Caco-2 (cell line): ENCODE measurements around the gene CFAP119. TPM values are rescaled to one million over a fixed set of nuclear protein-coding genes. Genes with fewer than 3 reads are reported as not detected.

Source experiments
- BruUV-seq: library from RNA; stranded (reverse); fragments of 400-500 nt; replicated peaks from 2 replicates; lab custom pipeline; 2021; lab: Mats Ljungman, UMichigan
- CTCF ChIA-PET: fragments of 300-600 bp; sonication (Branson Sonifier 250); formaldehyde crosslinking; loops from one replicate; lab custom pipeline; 2022; ENCODE audit warnings: antibody characterized with exemption; lab: Charles Lee
- POLR2A ChIA-PET: fragments of 300-600 bp; sonication (Branson Sonifier 250); formaldehyde crosslinking; loops from one replicate; lab custom pipeline; 2022; ENCODE audit warnings: antibody characterized with exemption; lab: Charles Lee
- DNase-seq, 2 experiments: peaks; one replicate each; pipeline versions ENCODE4 v3.0.0 to v3.0.0-alpha.2; 2020 to 2022
- H3K27me3 ChIP-seq: replicated peaks from 2 replicates; pipeline ENCODE4 v1.6.0; 2011; ENCODE audit warnings: low read length; ENCODE audit not compliant: control insufficient read depth, insufficient read depth
- H3K36me3 ChIP-seq: 2 replicates; pipeline ENCODE4 v1.5.1; 2011; ENCODE audit warnings: low read length; ENCODE audit not compliant: control insufficient read depth, insufficient read depth
- H3K4me1 ChIP-seq: fragments of 250-450 bp; sonication (Bioruptor Pico); 2 replicates; pipeline ENCODE4 v1.5.1; 2020; ENCODE audit warnings: mild to moderate bottlenecking
- H3K4me3 ChIP-seq: 2 replicates; pipeline ENCODE4 v1.5.1; 2011; ENCODE audit warnings: low read depth, mild to moderate bottlenecking, control low read depth, low read length
- H3K9me3 ChIP-seq: fragments of 250-450 bp; sonication (Bioruptor Pico); 2 replicates; pipeline ENCODE4 v1.5.1; 2020; ENCODE audit warnings: mild to moderate bottlenecking, moderate library complexity
- H3K27ac Mint-ChIP-seq: one replicate; pipeline ENCODE4 v1.8.0; 2022; ENCODE audit warnings: mixed read lengths; ENCODE audit not compliant: unreplicated experiment
- H3K27me3 Mint-ChIP-seq: one replicate; pipeline ENCODE4 v1.8.0; 2022; ENCODE audit warnings: mixed read lengths; ENCODE audit not compliant: insufficient read depth, unreplicated experiment
- H3K36me3 Mint-ChIP-seq: one replicate; pipeline ENCODE4 v1.8.0; 2022; ENCODE audit warnings: mild to moderate bottlenecking, mixed read lengths; ENCODE audit not compliant: insufficient read depth, unreplicated experiment
- H3K4me1 Mint-ChIP-seq: one replicate; pipeline ENCODE4 v1.8.0; 2022; ENCODE audit warnings: low read depth, mixed read lengths; ENCODE audit not compliant: unreplicated experiment
- H3K4me3 Mint-ChIP-seq: one replicate; pipeline ENCODE4 v1.8.0; 2022; ENCODE audit warnings: mild to moderate bottlenecking, moderate library complexity, mixed read lengths; ENCODE audit not compliant: unreplicated experiment
- H3K9me3 Mint-ChIP-seq: one replicate; pipeline ENCODE4 v1.8.0; 2022; ENCODE audit warnings: mixed read lengths; ENCODE audit not compliant: unreplicated experiment
- intact Hi-C: fragments of 100-400 bp; cut with micrococcal nuclease; formaldehyde crosslinking; loops from one replicate; pipeline ENCODE4 v1.10.0; 2022; ENCODE audit not compliant: unreplicated experiment
- total RNA-seq: library from RNA; stranded (reverse); gene quantifications from 2 replicates; pipeline ENCODE4 v1.2.3, GENCODE V29; 2022
- TF ChIP-seq, protein P1 (sequence below), 2 experiments: fragments of 200-600 bp in 1 of 2; IDR thresholded peaks; 1 replicate in 1 of 2; 2 replicates in 1 of 2; pipeline versions ENCODE4 v1.5.1 to v1.8.0; 2011 to 2022; ENCODE audit warnings: antibody characterized with exemption in 1 of 2, control low read depth in 1 of 2, inconsistent platforms in 1 of 2, low read depth in 1 of 2, low read length in 1 of 2, mild to moderate bottlenecking in 1 of 2, moderate library complexity in 1 of 2; ENCODE audit not compliant: insufficient read depth in 1 of 2, severe bottlenecking in 1 of 2, unreplicated experiment in 1 of 2

The CFAP119 gene
- total RNA-seq, 1 experiment from 2014 or later, result 4.0 TPM

DNA sequence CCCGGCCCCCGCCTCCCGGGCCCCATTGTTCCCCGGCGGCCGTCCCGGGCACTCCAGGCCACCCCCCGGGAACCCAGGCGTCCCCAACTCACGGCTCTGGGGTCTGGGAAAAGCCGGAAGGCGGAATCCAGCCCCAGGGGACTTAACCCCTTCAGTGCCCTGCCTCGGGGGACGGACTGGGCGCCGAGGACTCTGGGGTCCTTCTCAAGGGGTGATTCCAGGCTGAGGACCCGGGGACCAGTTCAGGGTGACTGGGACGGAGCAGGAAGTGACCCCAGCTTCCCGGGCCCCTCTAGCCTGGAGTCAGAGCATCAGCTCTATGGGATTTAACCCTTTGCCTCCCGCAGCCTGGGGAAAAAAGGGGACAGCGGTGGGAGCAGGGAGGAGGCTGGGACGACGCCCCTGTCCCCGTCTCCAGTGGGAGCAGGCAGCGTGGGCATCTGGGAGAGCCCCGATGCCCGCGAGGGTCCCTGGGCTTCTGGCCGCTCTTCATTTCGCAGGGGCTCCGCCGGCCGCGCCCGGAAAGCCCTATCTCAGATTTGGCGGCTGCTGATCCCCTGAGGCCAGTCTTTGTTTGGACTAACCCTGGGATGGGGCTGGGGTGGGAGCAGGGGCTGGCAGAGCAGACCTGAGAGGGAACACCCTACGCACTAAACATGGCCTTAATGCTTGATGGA lies 25.2 kb upstream of the CFAP119 start, which contains the start of gene ZNF629:
TSS of gene ZNF629 (minus strand) at position 270 of the 677 bp plus-strand sequence. CDS start 2,723 bp downstream, outside the sequence.
- DNase-seq, result peak; percentile 79 to 82
- H3K36me3 Mint-ChIP-seq, result peaks cover 7% of the 10 kb centered on the region
- H3K4me3 ChIP-seq, result peak within 1 kb of the TSS; percentile 72
- TF ChIP-seq, protein P1, sequence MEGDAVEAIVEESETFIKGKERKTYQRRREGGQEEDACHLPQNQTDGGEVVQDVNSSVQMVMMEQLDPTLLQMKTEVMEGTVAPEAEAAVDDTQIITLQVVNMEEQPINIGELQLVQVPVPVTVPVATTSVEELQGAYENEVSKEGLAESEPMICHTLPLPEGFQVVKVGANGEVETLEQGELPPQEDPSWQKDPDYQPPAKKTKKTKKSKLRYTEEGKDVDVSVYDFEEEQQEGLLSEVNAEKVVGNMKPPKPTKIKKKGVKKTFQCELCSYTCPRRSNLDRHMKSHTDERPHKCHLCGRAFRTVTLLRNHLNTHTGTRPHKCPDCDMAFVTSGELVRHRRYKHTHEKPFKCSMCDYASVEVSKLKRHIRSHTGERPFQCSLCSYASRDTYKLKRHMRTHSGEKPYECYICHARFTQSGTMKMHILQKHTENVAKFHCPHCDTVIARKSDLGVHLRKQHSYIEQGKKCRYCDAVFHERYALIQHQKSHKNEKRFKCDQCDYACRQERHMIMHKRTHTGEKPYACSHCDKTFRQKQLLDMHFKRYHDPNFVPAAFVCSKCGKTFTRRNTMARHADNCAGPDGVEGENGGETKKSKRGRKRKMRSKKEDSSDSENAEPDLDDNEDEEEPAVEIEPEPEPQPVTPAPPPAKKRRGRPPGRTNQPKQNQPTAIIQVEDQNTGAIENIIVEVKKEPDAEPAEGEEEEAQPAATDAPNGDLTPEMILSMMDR (IDR thresholded peaks at IDR 0.05; ENCODE audit: insufficient read depth in 1 of 2, low read depth in 1 of 2, low read length in 1 of 2, severe bottlenecking in 1 of 2, unreplicated experiment in 1 of 2), result no peak
- peak within 1 kb of the TSS; percentile 93 for H3K4me3 Mint-ChIP-seq
- peaks cover 1% of the 10 kb centered on the region; the same call in 1 of the 2 replicates for H3K36me3 ChIP-seq
- H3K27ac Mint-ChIP-seq, result peak within 1 kb of the TSS; percentile 91
- POLR2A ChIA-PET, result interaction anchor here (0.6 to 1.6 kb wide), 5 partner anchors 9 to 88 kb away, joined by 3 to 16 read pairs (median 4); no protein-coding TSS in a partner anchor
- H3K9me3 ChIP-seq, result no peaks in the 10 kb centered on the region
- H3K4me1 Mint-ChIP-seq, result no peaks in the 10 kb centered on the region
- CTCF ChIA-PET, result interaction anchor here (0.9 to 1.5 kb wide), 4 partner anchors 12 to 52 kb away, joined by 3 to 13 read pairs (median 4); no protein-coding TSS in a partner anchor
- intact Hi-C loops, result loop anchor here (1.0 to 2.0 kb wide), 4 partner anchors 18 to 88 kb away; no protein-coding TSS in a partner anchor
- no peaks in the 10 kb centered on the region for H3K27me3 Mint-ChIP-seq
- H3K9me3 Mint-ChIP-seq, result no peaks in the 10 kb centered on the region
- H3K4me1 ChIP-seq, result peaks cover 14% of the 10 kb centered on the region; the same call in 1 of the 2 replicates
- no peaks in the 10 kb centered on the region for H3K27me3 ChIP-seq
- BruUV-seq, result no TSS peak

- CTCF ChIA-PET, result interaction anchor here (0.9 to 1.5 kb wide), 4 partner anchors 11 to 53 kb away, joined by 3 to 13 read pairs (median 4); no protein-coding TSS in a partner anchor
- no peaks in the 10 kb centered on the region for H3K4me1 Mint-ChIP-seq
- peak overlapping the region; percentile 72 for H3K4me3 ChIP-seq
- H3K36me3 Mint-ChIP-seq, result peaks cover 13% of the 10 kb centered on the region
- no peaks in the 10 kb centered on the region for H3K9me3 Mint-ChIP-seq
- peak overlapping the region; percentile 93 for H3K4me3 Mint-ChIP-seq
- no peaks in the 10 kb centered on the region for H3K27me3 Mint-ChIP-seq
- intact Hi-C loops, result loop anchor here (2.0 kb wide), 1 partner anchor 52 kb away; no protein-coding TSS in a partner anchor
- peaks cover 1% of the 10 kb centered on the region; the same call in 1 of the 2 replicates for H3K36me3 ChIP-seq
- POLR2A ChIA-PET, result interaction anchor here (0.6 to 1.6 kb wide), 5 partner anchors 8 to 89 kb away, joined by 3 to 16 read pairs (median 4); no protein-coding TSS in a partner anchor
- peak overlapping the region; percentile 91 for H3K27ac Mint-ChIP-seq
- BruUV-seq, result no TSS peak
- no peaks in the 10 kb centered on the region for H3K9me3 ChIP-seq
- DNase-seq, result peak; percentile 63 to 64
- no peaks in the 10 kb centered on the region for H3K27me3 ChIP-seq
- H3K4me1 ChIP-seq, result peaks cover 14% of the 10 kb centered on the region; the same call in 1 of the 2 replicates
- TF ChIP-seq, protein P1 (IDR thresholded peaks at IDR 0.05; ENCODE audit: insufficient read depth in 1 of 2, low read depth in 1 of 2, low read length in 1 of 2, severe bottlenecking in 1 of 2, unreplicated experiment in 1 of 2), result no peak
Observed at GRCh38 chr16:30786115-30786935, 24.5 kb upstream of the CFAP119 start.
